HG03135 (cell line): ENCODE data around the gene DHPS.
A peak's percentile ranks its signal among the peaks of the same experiment; 100 is the strongest.
"Not testable (repeated sequence)": the region's sequence is repeated elsewhere in the genome, so short reads cannot be mapped to it uniquely, and the experiment has no call there.

ENCODE experiments used
- ATAC-seq: cut with Tn5 transposase; IDR thresholded peaks from one replicate; pipeline ENCODE4 v1.9.1; 2021; ENCODE audit warnings: mild to moderate bottlenecking, moderate library complexity; ENCODE audit not compliant: unreplicated experiment

Gene DHPS

DNA sequence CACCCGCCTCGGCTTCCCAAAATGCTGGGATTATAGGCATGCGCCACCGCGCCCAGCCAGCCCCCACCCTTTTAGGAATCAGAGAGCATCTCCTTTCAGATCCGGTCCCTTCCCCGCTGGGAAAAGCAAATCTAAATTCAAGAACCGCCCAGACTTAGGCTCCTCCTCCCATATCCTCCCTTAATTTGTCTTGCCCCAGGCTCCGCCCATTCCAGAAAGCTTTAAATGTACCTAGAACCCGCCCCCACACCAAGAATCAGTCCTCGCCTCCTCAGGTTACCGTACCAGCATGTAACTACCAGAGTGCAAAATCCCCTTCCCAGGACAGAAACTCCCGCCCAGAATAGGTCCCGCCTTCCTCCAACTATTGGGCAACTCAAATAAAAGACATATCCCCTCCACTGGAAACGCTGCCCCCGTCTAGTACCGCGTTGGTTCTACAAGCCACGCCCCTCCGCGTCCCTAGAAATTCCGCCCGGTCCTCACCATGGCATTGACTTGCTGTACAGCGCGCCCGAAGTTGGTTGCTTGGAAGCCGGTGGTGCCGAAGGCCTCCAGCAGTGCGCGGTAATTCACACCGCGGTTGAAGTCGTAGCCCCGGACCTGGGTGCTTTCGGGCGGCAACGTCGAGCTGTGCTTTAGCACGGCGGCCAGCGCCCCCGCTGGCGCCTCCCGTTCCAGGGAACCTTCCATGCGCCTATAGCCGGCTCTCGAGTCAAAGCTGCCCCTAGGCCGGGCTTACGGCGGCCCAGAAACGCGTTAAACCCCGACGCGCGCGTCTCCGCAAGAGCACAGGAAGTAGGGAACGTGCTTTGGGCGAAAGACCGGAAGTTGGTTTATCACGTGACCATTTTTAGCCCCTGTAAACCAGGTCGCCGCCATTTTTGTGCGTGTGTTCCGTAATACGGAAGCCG is at the start of gene DHPS:
DHPS (minus strand) TSS at position 807 of the 914 bp plus-strand sequence; CDS start at position 693, 114 bp downstream.
- ATAC-seq, result peak; percentile 59

DNA sequence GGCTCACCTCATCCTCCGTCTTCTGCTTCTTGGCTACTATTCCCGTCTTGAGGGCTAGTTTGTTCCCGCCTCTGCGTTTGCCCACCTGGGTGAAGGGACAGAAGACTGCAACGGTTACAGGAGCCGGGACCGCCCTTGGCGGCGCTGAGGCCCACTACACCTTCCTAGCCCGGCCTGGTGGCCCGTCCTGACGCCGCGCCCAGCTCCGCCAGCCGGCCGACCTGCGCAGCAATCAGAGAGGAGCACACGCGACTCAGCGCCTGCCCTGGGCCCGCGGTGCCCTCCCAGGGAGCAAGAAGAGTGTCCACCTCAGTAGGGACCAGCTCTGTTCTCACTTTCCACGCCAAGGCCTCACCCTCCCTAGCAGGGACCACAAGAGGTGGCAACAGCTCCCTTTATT is 49.7 kb upstream of the DHPS start:
- ATAC-seq, result no peak

DNA sequence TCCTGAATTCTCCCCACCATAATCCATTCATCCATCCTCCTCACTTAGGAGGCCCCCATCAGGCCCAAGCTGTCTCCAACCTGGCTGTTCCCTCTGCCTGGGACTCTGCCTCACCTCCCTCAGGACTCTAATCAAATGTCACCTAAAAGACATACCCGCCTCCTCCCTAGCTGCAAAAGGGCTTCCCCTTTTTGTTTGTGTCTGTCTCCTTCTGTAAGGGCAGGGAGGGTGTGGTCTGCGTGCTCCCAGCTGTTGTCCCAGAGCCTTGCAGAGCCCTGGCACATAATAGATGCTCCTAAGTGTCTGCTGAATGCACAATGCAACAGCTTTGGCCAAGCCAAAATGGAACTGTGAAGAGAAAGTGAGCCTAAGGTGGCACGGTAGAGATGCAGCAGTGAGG is 48.4 kb upstream of the DHPS start:
- ATAC-seq, result no peak

DNA sequence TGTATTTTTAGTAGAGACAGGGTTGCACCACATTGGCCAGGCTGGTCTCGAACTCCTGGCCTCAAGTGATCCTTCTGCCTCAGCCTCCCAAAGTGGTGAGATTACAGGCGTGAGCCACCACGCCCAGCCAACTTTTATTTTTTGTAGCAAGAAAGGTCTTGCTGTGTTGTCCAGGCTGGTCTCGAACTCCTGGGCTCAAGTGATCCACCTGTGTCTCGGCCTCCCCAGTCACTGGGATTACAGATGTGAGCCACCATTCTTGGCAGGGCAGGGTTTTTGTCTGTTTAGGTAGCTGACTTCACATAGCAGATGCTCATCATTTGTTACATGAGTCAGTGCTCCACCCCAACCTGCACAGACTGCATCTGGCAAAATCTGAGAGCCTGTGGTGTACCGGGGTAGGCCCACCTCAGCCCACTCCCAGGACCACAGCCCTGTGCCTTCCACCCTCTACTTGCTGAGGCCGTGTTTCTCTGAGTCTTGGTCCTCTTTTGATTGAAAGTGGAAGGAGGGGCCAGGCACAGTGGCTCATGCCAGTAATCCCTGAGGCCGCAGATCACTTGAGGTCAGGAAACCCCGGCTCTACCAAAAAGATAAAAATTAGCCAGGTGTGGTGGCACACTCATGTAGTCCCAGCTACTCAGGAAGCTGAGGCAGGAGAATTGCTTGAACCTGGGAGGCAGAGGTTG is 46.2 kb upstream of the DHPS start:
- no peak for ATAC-seq

DNA sequence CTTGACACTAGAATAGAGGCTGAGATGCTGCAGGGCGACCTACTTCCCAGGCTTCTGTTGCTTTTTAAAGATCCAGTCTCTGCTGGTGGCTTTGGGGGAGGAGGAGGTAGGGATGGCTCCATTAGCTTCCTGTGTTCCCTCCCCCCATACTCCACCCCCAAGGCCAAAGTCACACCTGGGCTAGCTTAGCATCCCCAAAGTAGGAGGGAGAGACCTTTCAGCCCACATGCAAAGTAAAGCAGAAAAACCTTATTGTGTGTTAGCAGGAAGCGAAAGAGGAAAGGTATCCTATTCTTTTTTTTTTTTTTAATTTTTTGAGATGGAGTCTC is 45.3 kb upstream of the DHPS start:
- no peak for ATAC-seq

DNA sequence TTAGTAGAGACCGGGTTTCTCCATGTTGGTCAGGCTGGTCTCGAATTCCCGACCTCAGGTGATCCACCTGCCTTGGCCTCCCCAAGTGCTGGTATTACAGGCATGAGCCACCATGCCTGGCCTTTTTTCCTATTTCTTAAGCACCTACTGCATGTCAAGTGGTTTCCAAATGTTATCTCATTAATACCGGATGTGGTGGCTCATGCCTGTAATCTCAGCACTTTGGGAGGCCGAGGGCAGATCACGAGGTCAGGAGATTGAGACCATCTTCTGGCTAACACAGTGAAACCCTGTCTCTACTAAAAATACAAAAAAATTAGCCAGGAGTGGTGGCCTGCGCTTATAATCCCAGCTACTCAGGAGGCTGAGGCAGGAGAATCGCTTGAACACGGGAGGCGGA is 43.9 kb upstream of the DHPS start:
- not testable (repeated sequence) for ATAC-seq

DNA sequence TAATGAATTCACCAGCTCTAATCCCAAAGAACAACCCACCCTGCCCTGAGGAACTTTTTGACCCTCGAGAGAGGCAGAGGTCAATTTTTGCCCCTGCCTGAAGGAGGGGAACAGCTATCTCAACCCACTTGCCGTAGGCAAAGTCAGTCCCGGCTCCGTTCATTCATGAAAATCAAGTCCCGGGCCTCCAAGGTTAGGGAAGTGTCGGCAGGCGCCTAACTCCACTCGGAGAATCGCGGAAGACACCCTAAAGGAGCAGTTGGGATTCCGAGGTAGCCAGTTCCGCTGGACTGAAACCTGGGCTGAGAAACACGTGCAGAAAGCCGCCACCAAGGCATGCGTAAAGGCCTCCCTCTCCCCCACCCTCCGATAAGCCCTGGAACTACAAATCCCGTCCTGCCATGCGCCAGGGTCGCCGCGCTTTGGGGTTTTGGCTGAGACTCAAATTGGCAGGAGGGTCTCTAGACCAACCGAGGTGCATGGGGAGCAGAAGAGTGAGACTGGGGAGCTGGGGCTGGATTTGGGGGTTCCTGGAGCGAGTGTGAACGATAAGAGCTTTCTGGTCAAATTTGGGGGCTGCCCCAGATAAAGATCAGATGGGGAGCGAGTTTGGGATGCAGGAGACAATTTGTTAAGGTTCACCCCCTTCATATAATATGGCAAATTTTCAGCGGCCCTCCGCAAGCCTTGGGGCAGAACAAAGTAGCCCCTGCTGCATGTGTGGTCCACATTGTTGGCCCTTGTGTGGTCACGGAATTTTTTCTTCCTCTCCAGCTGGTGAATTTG is 42.2 kb upstream of the DHPS start, which contains the start of gene TNPO2:
TNPO2 (minus strand) TSS at position 292 of the 786 bp plus-strand sequence. CDS start 2,955 bp downstream, outside the sequence.
- ATAC-seq, result no peak

DNA sequence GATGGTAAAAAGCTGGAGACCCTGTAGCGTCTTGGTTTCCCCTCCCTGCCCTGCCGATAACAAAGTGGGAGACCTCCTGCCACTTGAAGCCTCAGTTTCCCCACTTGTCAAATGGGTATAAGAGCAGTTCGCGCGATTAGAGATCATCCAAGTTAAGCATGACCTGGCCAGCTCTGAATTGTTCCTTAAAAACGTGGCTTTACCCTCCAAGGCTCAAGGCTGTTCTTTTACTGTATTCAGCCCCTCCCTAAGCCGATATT is 41.6 kb upstream of the DHPS start:
- no peak for ATAC-seq

DNA sequence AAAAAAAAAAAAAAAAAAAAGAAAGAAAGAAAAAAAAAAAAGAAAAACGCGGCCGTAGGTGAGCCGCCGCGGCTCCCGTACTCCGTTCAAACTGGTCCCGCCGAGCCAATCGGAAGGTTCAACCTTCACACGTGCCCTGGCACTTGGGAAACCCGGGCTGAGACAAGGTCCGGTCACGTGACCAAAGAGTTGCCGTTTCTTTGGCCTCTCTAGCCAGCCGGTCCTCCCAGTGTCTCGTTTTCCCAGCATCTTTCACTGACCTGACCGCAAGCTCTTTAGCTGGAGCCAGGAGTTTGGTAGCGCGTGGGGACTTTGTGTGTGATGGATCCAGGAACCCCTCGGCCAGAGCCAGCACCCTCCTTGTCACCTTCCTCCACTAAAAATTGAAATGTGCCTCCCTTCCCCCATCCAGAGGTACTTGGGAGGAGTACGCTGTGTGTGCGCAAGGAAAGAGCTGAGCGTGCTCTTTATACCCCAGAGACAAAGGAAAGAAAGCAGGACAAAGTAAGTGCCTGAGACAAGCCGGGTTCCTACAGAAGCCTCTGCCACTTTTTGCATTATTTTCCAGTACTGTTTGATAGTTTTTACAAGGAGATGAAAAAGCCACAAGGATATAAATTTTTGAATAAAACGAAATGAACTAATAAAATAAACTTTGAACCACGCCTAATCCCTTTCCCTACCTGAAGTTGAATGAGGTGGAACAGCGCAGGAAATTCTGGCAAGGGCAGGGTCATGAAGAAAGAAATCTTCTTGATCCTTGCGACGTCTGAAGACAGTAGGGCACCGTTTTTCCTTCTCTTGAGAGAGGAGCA is 41.1 kb upstream of the DHPS start:
- ATAC-seq, result peak; percentile 69

DNA sequence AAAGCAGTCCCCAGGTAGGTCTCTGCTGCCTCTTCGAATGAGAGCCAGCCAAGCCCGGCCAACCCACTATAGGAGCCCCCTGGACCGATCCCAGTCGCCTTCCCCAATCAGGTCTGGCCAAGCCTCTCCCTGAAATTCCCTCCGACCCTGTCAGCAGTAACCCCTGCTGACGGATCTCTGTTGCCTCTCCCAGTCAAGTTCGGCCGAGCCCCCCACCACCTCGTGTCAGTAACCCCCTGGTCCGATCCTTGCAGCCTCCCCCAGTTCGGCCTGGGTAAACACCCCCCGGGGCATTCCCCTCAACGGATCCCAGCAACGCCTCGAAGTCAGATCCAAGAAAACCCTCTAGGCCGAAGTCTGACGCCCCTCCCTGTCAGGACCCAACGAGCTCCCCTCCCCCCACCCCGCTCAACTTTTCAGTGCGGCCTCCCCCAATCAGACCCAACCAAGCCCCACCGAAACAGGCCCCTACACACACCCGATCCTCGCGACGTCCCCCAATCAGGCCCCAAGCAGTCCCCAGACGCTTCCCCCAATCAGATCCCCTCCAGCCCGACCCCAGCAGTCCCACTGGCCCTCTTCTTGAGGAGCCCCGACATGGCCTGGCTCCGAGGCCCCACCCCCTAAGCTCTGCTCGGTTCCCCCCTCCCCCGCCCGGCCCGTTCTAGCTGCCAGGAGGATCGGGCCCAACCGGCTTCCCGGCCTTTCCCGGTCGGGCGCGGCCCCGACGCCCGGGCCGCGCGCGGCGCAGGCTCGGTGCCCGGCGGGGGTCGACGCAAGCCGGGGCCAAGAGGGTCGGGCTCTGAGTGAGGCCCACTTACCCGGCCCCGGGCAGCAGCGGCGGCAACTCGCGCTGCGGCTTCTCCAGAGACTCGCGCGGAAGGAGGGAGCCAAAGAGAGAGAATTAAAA is 40.2 kb upstream of the DHPS start:
- ATAC-seq, result peak; percentile 20

DNA sequence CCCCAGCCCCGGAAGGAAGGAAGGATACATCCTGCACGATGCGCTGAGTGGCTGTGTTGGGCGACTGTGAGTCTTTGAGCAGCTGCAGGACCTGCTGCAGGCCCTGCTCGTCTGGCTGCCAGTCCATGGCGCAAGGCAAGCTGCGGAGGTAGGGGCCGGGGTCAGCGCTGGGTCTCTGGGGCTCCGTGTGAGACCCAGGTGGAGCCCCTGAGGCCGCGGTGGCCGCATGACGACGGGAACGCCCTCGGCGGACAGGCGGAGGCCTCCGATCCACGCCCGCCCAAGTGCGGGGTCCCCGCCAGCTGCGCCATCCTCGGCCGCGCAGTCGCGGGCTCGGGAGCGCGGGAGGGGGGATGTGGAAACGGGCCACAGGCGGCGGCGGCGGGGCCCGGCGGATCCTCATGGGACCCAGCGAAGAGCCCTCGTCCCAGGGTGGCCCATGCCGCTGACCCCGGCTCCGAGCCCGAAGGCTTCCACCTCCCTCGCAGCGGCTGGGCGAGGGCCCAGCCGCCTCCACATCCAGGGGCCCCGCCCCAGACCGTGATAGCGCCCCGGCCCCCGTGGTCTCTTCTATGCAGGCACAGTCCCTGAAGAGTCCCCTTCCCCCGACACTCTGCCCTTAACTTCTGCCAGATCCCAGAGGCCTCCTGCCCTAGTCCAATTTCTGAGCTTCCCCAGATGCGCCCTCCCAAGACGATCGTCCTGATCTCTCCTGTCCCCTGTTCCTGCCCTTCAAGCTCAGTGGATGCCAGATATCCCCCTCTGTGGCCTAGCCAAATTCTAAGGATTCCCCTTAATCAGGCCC is 39.4 kb upstream of the DHPS start:
- no peak for ATAC-seq

DNA sequence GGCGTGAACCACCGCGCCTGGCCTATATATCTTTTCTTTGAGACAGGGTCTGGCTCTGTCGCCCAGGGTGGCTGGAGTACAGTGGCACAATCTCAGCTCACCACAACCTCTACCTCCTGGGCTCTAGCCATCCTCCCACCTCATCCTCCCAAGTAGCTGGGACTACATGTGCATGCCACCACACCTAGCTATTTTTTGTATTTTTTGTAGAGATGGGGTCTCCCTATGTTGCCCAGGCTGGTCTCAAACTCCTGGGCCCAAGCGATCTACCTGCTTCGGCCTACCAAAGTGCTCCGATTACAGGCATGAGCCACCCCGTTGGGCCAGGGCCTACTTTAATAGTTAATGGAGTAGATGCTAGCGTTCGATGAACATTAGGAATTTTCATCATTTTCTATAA is 38.6 kb upstream of the DHPS start:
- ATAC-seq, result no peak

DNA sequence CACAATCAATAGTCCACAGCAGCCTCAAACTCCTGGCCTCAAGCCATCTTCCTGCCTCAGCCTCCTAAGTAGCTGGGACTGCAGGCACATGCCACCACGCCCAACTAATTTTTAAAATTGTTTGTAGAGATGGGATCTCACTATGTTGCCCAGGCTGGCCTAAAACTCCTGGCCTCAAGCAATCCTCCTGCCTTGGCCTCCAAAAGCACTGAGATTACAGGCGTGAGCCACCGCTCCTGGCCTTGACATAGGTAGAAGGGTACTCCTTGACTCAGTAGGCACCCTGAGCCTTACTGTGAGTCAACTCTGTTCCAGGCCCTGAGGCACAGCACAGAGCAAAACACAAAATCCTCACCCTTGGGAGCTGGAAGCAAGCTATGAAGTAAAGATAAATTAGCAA is 34.2 kb upstream of the DHPS start:
- no peak for ATAC-seq

DNA sequence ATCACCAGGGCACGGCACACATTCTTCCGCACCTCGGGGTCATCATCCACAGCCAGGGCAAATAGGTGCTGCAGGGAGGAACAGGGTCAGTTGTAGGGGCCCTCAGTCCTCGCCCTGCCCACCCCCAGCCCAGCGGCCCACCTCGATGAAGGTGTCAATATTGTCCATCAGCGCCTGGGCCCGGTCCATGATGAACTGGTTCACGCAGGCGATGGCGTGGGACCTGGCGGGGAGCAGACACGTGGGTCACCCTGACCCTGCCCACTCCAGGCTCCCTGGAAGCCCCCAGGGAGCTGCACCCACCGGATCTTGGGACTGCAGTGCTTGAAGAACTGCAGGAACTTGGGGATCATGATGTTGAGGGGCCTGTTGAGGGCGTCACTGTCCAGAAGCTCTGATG is 33.4 kb upstream of the DHPS start:
- no peak for ATAC-seq

DNA sequence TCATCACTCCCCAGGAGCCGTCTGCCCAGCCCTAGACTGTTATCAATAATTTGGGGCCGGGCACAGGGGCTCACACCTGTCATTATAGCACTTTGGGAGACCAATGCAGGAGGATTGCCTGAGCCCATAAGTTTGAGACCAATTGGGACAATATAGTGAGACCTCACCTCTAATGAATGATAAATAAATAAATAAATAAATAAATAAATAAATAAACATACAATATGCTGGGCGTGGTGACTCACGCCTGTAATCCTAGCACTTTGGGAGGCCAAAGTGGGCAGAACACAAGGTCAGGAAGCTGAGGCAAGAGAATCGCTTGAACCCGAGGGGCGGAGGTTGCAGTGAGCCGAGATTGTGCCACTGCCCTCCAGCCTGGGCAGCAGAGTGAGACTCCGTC is 31.6 kb upstream of the DHPS start:
- not testable (repeated sequence) for ATAC-seq

DNA sequence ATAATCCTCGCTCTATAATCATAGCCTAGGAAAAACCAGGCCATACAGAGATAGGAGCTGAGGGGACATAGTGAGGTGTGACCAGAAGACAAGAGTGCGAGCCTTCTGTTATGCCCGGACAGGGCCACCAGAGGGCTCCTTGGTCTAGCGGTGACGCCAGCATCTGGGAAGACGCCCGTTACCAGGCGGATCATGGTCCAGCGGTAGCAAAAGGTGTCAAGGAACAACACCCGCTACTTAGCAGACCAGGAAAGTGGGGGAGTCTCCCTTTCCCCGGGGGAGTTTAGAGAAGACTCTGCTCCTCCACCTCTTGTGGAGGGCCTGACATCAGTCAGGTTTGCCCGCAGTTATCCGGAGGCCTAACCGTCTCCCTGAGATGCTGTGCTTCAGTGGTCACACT is 30.4 kb upstream of the DHPS start:
- ATAC-seq, result not testable (repeated sequence)

DNA sequence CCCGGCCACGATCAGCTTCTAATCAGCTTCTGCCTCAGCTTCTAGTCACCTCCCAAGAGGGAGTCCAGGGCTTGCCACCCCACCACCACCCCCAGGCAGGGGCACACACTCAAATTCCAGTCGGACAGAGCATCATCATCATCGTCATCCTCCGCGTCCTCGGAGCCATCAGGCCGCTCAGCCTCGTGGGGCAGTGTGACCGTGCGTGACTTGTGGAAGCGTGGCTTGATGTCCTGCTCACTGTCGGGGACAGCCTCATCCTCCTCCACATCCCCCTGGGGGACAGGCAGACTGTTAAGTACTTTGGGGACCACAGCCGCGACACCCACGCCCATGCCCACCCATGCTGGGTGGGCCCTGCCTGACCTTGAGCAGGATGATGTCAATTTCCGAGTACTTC is 29.5 kb upstream of the DHPS start:
- ATAC-seq, result no peak

DNA sequence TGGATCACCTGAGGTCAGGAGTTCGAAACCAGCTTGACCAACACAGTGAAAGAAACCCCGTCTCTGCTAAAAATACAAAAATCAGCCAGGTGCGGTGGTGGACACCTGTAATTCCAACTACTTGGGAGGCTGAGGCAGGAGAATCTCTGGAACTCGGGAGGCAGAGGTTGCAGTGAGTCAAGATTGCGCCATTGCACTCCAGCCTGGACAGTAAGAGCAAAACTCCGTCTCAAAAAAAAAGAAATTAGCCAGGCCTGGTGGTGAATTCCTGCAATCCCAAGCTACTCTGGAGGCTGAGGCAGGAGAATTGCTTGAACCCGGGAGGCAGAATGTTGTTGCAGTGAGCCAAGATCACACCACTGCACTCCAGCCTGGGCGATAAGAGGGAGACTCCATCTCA is 27.0 kb upstream of the DHPS start:
- no peak for ATAC-seq

DNA sequence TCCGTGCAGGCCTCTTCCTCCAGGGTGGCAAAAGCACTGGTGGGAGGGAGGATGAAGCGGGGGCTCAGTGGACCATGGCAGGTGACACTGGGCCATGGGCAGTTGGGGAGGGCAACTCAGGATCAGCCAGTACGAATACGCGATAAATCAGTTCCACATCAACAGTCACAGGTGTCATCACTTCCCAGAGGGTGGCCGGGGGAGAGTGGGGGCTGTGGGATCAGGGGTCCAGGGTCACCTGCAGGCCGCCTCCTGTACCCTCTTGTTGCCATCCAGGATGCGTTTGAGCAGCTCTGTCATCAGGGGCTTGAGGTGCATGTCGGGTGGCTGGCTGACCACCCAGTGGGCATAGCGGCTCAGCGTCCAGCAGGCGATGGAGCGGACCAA is 24.6 kb upstream of the DHPS start:
- ATAC-seq, result no peak
